Activated CD4-positive, alpha-beta T cell treated with anti-CD3 and anti-CD28 coated beads, Interleukin-2, amount 50 U/mL, for 4 hours (primary cell): Measurements from ENCODE around the gene DPM1.

Experiments
- DNase-seq, 2 experiments: peaks; one replicate each; pipeline ENCODE4 v3.0.0-alpha.2; 2020

Gene DPM1

DNA sequence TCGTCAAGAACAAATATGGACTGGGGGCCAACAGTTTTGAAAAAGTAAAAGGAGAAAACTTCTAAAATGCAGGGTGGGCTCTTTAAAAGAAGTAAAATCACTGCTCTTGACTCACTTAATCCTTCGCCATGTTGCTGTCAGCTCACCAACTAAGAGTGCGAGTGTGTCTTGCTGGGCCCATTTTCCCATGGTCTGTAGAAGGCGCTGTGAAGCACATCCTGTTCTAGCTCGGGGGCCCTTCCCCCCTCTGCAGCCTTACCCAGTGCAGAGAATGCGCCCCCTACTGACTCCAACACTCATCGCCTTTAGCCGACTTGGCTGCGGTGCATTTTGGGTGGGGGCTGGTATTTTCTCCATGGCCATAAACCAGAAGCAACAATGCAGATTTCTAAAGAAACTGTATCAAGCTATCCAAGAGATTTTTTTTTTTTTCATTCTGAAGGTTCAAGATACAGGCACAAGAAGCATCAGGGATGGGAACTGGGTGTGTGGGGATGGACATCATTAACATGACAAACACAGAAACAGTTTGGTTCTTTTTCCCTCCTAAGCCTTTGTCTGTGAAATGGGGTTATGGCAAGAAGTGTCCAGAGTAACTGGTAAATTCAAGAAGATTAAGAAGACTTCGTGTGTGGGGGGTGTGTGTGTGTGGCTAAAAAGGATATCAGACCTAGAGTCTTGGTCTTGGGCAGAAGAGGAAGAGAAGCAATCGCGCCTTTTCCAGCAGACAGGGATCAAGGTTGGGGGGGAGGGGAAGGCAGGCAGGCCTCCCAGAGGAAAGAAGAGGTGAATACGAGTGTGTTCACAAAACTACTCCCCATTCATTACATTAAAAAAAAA lies 28.8 kb downstream of the DPM1 start:
- peak; percentile 90 to 91 for DNase-seq

DNA sequence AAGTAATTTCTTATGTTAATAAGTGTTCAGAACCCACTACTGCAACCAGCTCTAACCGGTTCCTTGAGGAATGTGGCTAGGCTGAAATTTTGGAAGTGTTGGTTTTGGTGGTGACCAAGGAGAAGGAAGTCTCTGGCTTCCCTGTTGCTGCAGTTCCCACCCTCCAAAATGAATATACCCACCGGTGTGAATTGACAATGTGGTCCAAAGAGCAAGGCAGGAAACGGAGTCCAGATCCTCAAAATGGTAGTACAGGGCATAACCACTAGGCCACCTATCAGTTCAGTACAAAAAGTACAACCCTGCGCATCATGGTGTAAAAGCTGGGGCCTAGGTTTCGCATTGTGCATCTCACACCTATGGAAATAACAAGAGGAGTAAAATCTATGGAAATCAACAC lies 29.9 kb downstream of the DPM1 start:
- no peak for DNase-seq

DNA sequence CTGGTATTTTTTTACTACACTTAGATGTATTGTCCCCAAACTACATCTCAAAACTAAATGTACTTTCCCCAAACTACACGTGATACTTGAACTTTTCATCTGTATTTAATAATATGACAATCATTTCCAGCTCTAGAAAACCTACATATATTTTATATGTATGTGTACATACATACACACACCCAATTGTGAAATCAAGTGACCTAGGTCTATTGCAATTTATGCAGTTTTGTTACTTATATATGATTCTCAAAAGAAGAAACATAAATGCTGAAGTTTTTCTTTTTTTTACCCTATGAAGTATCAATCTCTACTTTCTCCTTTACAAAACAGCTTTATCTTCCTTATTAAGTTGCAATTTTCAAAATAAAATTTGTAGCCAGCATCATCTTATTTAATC lies 31.8 kb downstream of the DPM1 start:
- DNase-seq: no peak

DNA sequence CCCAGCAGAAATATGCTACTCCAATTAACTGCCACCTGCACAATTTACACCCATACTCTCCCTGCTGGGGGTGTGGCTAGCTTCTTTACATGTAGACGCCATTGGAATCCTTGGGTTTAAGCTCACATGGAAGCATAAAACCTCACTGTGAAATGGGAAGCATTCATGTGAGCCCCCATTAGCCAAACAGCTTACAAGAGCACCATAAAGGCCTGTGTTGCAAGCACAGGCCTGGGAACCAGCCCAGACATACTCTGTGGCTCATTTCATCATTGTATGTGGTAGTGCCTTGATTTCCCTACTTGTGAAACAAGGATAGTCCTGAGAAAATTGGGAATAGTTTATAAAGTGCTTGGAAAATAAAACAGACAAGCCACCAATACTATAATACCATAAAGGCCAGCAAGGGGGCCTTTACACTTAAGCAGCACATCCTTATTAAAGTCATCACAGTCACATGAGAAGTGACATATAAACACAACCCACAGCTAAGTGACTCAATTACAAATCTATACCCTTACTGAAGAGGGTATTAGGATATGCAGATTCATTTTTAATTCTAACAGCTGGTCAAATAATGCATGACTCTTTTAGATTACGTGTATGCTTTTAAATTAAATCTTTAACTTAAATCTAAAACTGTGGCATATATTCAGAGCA lies 33.9 kb downstream of the DPM1 start:
- DNase-seq: no peak

DNA sequence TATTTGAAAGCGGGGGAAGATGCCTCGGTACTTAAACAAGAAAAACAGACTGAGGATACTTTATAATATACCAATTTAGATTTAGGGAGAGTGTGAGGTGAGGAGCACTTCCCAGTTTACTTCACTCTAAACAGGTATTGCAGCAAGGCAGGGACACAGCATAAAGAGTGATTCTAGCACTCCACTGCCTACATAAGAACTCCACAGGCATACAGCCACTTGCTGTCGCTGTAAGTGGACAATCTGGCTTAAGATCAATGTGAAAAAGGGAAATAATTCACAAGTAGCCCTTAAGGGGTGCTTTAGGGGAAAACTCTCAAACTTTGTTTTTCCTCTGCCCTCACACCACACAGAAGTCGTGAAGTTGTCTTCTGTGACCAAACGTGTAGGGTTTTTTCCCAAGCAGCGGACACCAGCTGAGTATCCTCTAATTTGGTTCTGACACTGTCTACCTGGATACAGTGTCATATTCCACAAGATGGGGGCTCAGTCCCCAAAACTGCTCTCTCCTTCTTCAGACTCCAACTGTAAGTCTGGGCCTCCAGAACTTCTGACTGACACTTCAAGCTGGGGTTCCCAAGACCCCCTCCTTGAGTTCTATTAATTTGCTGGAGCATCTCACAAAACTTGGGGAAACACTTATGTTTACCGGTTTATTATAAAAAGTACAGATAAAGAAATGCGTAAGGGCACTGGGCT lies 36.4 kb downstream of the DPM1 start:
- DNase-seq: no peak

DNA sequence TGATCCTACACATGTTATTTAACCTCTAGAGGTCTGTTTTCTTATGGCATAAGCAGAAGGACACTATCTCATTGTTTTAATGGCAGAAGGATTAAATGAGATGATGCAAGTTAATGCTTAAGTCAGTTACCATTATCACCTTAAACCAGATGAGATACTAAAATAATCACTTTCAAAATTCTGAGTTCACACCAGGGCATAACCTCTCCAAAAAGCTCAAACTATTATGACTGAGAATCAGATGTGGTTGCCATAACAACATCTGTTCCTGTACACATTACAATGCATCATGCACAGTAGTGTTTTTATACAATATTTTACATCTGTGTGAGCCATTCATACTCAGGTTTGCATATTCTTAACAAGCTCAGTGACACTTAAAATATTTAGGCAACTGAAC lies 37.3 kb downstream of the DPM1 start:
- DNase-seq: no peak

DNA sequence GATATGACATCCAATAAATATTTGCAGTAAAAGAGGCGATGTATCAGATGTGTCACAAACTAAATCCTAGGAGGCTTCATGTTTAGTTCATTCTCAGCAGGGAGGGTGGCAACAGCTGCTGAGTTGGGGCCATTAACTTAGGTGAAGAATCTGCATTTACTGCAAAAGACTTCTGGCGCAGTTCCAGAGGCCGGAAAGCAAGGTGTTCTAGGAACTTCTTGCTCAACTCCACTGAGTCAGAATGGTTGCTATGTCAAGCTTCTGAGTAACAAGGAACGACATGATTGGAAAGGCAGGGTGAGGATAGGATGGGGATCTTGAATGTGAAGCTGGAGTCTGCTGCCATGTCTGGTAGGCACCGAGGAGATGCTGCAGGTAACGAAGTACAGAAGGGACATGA lies 38.8 kb downstream of the DPM1 start:
- DNase-seq: no peak

DNA sequence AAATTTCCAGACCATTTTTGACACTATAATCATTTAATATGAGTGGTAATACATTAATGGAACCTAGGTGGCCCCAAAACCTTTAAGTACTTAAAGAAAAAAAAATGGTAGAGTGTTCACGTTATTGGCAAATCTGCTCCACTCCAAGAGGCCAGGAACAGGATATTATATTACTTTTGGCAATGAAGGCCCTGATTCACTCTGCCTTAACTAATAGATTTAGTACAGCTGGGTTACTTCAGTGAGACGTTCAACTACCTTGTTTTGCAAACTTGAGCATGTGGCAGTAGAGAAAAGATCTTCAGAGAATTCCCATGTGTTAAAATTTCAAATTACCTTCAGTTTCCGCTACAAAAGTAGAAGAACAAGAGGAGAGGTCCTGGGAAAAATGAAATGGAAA lies 39.9 kb downstream of the DPM1 start:
- no peak for DNase-seq

DNA sequence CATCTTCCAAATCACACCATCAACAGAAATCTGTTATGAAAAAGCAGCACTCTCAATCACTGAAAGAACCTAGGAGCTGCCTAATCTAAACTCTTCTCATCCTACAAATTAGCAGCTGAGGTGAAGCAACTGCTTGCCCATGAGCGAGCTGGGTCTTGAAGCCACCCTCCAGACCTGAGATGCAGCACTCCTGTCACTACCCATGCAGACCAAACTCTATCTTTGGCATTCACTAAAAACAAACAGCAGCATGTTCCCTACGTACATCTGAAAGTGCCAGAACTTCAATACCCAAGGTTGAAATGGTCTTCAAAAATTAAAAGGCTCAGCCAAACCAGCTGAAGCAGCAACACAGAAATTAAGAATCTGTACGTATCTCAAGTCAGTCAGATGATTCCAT lies 41.4 kb downstream of the DPM1 start:
- no peak for DNase-seq

DNA sequence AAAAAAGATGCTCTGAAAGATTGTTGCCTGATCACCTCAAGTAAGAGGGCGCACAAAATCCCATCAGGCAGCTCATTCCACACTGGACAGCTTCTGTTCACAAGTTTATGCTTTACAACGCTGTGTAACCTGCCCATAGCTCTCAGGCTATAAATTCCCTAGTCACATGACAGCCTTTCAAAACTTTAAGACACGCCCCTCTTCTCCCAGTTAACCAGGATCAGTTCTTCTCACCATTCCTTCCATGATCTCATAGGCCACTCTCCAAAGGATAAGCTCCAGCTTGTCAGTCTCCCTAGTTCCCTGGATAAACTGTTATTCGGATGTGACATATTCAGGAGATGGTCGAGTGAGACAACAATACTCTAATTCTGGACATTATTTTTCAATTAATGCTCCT lies 42.1 kb downstream of the DPM1 start:
- DNase-seq: no peak

DNA sequence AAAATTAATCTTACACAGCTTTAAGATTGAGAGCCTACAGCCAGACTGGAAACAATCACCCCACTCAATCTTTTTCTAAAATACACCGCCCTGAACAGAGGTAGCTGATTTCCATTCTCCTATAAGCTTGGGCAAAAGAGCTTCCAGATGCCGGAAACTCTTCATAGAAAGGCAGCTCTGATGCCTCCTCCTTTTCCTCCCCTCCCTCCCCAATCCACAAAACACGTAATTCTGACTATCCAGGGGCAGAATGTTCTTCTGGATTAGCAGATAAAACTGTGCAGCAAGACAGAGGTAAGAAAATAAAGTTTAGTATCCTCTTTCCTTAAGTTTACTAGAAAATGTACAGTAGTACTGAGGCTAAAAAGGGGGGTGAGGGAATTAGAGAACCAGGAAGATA lies 42.9 kb downstream of the DPM1 start:
- DNase-seq: no peak

DNA sequence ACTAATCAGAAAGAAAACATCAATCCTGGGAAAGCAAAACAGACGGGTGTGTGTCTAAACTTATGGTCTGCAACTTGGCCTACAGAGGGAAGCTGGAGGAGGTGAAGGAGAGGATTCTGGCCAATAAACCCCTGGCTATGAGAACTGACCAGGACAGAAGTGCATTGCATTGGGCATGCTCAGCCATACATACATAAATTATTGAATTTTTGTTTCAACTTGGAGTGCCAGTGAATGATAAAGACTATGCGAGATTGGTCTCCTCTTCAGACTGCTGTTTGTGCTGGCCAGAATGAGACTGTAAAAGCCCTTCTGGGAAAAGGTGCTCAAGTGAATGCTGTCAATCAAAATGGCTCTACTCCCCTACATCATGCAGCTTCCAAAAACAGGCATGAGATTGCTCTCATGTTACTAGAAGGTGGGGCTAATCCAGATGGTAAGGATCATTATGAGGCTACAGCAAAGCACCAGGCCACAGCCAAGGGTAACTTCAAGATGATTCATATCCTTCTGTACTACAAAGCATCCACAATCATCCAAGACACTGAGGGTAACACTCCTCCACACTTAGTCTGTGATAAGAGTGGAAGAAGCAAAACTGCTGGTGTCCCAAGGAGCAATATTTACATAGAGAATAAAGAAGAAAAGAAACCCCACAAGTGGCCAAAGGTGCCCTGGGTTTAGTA lies 44.5 kb downstream of the DPM1 start:
- no peak for DNase-seq

DNA sequence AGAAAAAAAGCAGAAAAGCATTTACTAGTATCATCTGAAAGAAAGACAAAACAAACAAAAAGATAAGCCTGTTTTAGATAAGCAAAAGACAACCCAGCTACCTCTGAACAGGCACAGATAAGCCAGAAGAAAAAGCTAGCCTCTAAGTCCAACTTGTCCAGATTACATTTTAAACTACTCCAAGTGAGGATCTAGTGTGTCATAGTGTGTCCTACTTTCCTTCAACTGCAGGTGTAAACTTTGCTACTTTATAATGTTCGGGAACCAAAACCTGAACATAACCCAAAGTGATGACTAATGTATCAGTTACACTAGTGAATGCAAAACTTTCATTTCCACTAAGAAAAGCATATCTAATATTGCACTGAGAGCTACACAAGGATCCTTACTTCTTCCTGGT lies 46.6 kb downstream of the DPM1 start:
- DNase-seq: no peak

DNA sequence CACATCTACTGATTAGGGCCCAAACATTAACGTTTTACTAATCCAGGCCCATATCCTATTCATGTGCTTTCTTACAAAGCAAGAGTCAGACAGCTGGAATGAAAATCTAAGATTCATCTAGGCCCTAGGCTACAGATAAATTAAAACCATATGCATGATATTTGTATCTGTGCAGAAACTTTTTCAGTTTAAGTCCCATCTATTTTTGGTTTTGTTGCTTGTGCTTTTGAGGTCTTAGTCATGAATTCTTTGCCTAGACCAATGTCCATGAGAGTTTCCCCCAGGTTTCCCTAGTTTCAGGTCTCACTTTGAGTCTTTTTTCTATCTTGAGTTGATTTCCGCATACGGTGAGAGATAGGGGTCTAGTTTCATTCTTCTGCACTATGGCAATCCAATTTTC lies 47.3 kb downstream of the DPM1 start:
- no peak for DNase-seq

DNA sequence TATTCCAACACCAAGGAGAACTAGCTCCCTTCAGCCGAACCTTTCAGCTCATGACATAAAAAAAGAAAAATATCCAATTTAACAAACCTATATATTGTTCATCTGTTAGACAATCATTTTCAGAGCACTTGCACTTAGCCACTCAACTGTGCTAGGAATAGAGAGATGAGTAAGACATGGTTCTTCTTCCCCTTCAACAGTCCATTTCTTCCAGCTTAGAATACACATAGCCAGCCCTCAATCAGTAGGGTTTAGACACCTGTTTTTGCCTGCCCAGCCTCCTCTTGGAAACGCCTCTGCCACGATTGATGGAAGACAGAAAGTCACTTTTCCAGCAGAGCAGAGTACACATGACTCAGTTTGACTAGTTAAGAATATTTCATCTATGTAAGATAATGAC lies 48.9 kb downstream of the DPM1 start:
- no peak for DNase-seq

DNA sequence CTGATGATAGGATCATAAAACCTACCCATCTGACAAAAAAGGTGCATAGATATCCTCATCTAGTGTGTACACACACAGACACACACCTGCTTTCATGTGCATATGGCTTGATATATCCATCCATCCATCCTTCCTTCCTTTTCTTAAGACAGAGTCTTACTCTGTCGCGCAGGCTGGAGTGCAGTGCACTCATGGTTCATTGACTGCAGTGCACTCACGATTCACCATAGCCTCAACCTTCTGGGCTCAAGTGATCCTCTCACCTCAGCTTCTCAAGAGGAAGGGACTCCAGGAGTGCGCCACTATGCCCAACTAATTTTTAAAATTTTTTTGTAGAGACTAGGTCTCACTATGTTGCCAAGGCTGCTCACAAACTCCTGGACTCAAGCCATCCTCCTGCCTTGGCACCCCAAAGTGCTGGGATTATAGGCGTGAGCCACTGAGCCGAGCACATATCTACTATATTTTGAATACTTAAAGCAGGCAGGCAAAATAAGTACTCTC lies 54.2 kb downstream of the DPM1 start:
- DNase-seq: no peak

DNA sequence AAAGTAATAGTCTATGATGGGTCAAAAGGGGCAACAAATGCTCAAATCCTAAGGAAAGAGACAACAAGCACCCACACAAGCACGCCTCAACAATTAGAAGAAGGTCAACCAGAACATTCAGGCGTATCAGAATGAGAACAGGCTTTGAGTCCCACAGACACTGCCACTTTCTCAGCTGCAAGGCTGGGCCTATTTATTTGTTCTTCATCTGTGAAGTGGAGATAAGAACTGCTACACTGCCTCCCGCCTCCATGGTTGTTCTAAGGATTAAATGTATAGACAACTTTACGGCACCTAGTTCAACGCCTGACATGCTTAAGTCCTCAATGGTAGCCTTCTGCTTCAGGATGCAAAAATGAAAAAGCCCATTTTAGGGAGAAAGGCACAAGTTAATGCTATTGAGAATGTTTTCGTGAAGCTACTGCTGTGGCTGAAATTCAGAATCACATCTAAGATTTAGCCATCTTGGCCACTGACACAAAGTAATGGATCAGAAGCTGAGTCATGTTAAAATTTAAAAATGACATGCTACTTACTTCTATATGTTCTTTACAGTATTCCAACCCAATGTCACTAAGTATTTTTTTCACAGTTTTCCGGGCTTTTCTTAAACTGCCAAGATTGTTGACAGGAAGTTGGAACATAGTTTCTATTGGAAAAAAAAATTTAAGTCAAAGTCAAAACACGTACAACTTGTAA lies 54.8 kb downstream of the DPM1 start:
- DNase-seq: no peak

DNA sequence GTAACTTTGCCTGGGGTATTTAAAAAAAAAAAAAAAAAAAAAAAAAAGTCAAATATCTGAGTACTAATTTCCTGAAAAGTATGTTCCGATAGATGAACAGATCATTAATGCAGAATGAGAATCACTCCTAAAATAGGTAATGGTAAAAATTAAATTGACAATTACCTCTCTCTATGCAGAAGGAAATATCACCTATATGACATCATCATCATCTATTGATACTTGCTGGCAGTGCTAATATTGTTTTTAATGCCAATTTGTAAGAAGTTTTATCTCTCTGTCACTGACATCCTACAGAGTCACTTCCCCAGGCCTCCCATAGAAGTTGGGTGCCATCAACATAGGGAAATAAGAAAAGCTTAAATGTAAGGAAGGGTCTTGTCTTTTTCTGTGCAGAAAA lies 57.0 kb downstream of the DPM1 start:
- DNase-seq: no peak

DNA sequence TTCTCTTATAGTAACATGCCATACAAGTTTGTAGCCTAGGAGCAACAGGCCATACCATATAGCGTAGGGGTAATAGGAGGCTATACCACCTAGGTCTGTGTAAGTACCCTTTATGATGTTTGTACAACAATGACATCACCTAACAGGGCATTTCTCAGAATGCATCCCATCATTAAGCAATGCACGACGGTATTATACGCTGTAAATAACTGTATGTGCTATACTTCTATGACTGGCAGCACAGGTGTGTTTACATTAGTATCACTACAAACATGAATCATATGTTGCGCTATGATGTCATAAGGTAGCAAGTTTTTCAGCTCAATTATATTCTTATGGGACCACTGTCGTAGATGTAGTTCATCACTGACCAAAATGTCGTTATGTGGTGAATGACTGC lies 58.1 kb downstream of the DPM1 start:
- DNase-seq: no peak

DNA sequence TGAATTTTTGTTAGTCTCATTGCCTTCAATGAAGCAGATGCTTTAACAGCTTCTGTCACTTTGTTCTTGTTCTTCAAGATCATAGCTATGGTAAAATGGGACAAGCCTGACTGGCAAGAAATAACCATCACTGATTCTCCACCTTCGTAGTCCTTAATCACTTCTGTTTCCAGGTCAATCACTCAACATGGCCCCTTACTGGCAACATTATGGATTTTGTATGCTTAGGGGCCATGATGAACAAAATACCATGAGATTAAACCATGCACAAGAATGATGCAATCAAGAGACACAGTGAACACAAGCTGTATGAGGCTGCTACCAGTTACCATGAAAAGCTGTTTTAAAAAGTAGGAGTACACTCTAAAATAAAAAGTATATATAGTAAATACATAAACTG lies 59.9 kb downstream of the DPM1 start:
- DNase-seq: no peak

DNA sequence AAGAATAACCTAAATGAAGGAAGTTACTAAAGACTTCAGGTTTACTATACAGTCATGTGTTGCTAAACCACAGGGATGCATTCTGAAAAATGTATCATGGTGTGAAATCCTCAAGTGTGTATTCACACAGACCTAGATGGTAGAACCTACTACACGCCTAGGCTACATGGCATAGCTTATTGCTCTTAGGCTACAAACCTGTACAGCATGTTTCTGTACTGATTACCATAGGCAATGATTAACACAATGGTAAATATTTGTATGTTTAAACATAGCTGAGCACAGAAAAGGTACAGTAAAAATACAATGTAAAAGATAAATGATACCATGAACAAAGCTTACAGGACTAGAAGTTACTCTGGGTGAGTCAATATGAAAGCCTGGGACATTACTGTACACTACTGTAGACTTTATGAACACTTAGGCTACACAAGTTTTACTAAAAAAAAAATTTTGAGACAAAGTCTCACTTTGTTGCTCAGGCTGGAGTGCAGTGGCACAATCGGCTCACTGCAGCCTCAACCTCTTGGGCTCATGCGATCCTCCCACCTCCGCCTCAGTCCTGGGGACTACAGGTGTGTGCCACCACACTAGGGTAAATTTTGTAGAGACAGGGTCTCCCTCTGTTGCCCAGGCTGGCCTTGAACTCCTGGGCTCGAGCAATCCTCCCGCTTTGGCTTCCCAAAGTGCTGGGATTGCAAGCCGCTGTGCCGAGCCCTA lies 63.1 kb downstream of the DPM1 start:
- DNase-seq: no peak

DNA sequence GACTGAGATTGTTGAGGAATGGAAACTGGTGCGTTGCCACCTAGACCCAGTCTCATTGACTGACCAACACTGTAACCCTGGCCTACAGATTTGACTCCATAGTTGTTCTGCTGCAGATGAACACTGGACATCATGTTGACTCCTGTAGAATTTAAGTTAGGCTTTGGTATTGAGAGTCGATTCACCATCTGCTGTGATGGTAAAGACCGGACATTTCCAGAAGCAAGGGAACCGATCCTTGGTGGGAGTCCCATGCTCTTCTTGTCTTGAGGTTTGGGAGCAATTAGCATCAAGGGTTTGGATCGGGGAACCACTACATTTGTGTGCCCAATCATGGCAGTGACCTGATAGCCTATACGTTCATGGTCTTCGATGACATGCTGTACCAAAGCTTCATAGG lies 64.7 kb downstream of the DPM1 start:
- DNase-seq: no peak
